Measurements from ENCODE around the gene SSTR1.

Gene SSTR1

GRCh38 chr14:38254571-38255407, 47.1 kb downstream of the SSTR1 start:
- Histone ChIP-seq H3K4me3 (ENCODE audit: insufficient read depth, low read depth, low read length, poor library complexity, severe bottlenecking) (no peak overlapping the region), H3K36me3 (ENCODE audit: control insufficient read depth, insufficient read depth, low read length) (no peaks in the 10 kb centered on the region), H3K4me1 (ENCODE audit: control insufficient read depth, insufficient read depth, low read length, poor library complexity, severe bottlenecking) (no peaks in the 10 kb centered on the region), H3K27ac (ENCODE audit: insufficient read depth, low read length, poor library complexity, severe bottlenecking) (no peak overlapping the region), H3K9me3 (ENCODE audit: control insufficient read depth, low read length) (no peaks in the 10 kb centered on the region), H3K27me3 (replicated peaks; ENCODE audit: control insufficient read depth, insufficient read depth, low read length, poor library complexity, severe bottlenecking) (peaks cover 6% of the 10 kb centered on the region)
- DNase-seq = no peak

- no peak for DNase-seq
- Histone ChIP-seq H3K4me3 (ENCODE audit: insufficient read depth, low read depth, low read length, poor library complexity, severe bottlenecking) (peak overlapping the region; percentile 22), H3K4me1 (ENCODE audit: control insufficient read depth, insufficient read depth, low read length, poor library complexity, severe bottlenecking) (no peaks in the 10 kb centered on the region), H3K9me3 (ENCODE audit: control insufficient read depth, low read length) (no peaks in the 10 kb centered on the region), H3K36me3 (ENCODE audit: control insufficient read depth, insufficient read depth, low read length) (no peaks in the 10 kb centered on the region), H3K27me3 (replicated peaks; ENCODE audit: control insufficient read depth, insufficient read depth, low read length, poor library complexity, severe bottlenecking) (peaks cover 6% of the 10 kb centered on the region), H3K27ac (ENCODE audit: insufficient read depth, low read length, poor library complexity, severe bottlenecking) (no peak overlapping the region)
Observed at GRCh38 chr14:38255408-38255672, 47.6 kb downstream of the SSTR1 start.

- DNase-seq = no peak
- Histone ChIP-seq H3K27me3 (replicated peaks; ENCODE audit: control insufficient read depth, insufficient read depth, low read length, poor library complexity, severe bottlenecking) (peaks cover 6% of the 10 kb centered on the region), H3K27ac (ENCODE audit: insufficient read depth, low read length, poor library complexity, severe bottlenecking) (no peak within 1 kb of the TSS), H3K9me3 (ENCODE audit: control insufficient read depth, low read length) (no peaks in the 10 kb centered on the region), H3K4me1 (ENCODE audit: control insufficient read depth, insufficient read depth, low read length, poor library complexity, severe bottlenecking) (no peaks in the 10 kb centered on the region), H3K36me3 (ENCODE audit: control insufficient read depth, insufficient read depth, low read length) (no peaks in the 10 kb centered on the region), H3K4me3 (ENCODE audit: insufficient read depth, low read depth, low read length, poor library complexity, severe bottlenecking) (peak within 1 kb of the TSS; percentile 22)
Observed at GRCh38 chr14:38255673-38256532, 48.2 kb downstream of the SSTR1 start, which contains the start of gene CLEC14A. TSS of gene CLEC14A (minus strand) at chr14:38256093. CDS start at chr14:38256022, 71 bp downstream.

GRCh38 chr14:38256533-38256840, 48.8 kb downstream of the SSTR1 start:
- Histone ChIP-seq H3K36me3 (ENCODE audit: control insufficient read depth, insufficient read depth, low read length) (no peaks in the 10 kb centered on the region), H3K27ac (ENCODE audit: insufficient read depth, low read length, poor library complexity, severe bottlenecking) (no peak overlapping the region), H3K9me3 (ENCODE audit: control insufficient read depth, low read length) (no peaks in the 10 kb centered on the region), H3K27me3 (replicated peaks; ENCODE audit: control insufficient read depth, insufficient read depth, low read length, poor library complexity, severe bottlenecking) (peaks cover 6% of the 10 kb centered on the region), H3K4me1 (ENCODE audit: control insufficient read depth, insufficient read depth, low read length, poor library complexity, severe bottlenecking) (no peaks in the 10 kb centered on the region), H3K4me3 (ENCODE audit: insufficient read depth, low read depth, low read length, poor library complexity, severe bottlenecking) (no peak overlapping the region)
- no peak for DNase-seq

- Histone ChIP-seq H3K4me3 (ENCODE audit: insufficient read depth, low read depth, low read length, poor library complexity, severe bottlenecking) (no peak overlapping the region), H3K27me3 (replicated peaks; ENCODE audit: control insufficient read depth, insufficient read depth, low read length, poor library complexity, severe bottlenecking) (peaks cover 6% of the 10 kb centered on the region), H3K27ac (ENCODE audit: insufficient read depth, low read length, poor library complexity, severe bottlenecking) (no peak overlapping the region), H3K4me1 (ENCODE audit: control insufficient read depth, insufficient read depth, low read length, poor library complexity, severe bottlenecking) (no peaks in the 10 kb centered on the region), H3K36me3 (ENCODE audit: control insufficient read depth, insufficient read depth, low read length) (no peaks in the 10 kb centered on the region), H3K9me3 (ENCODE audit: control insufficient read depth, low read length) (no peaks in the 10 kb centered on the region)
- DNase-seq = no peak
Observed at GRCh38 chr14:38257507-38257906, 49.8 kb downstream of the SSTR1 start.

- Histone ChIP-seq H3K9me3 (ENCODE audit: control insufficient read depth, low read length) (no peaks in the 10 kb centered on the region), H3K27ac (ENCODE audit: insufficient read depth, low read length, poor library complexity, severe bottlenecking) (no peak overlapping the region), H3K36me3 (ENCODE audit: control insufficient read depth, insufficient read depth, low read length) (no peaks in the 10 kb centered on the region), H3K4me1 (ENCODE audit: control insufficient read depth, insufficient read depth, low read length, poor library complexity, severe bottlenecking) (no peaks in the 10 kb centered on the region), H3K27me3 (replicated peaks; ENCODE audit: control insufficient read depth, insufficient read depth, low read length, poor library complexity, severe bottlenecking) (no peaks in the 10 kb centered on the region), H3K4me3 (ENCODE audit: insufficient read depth, low read depth, low read length, poor library complexity, severe bottlenecking) (no peak overlapping the region)
- no peak for DNase-seq
Observed at GRCh38 chr14:38261620-38262019, 53.9 kb downstream of the SSTR1 start.
